H9 (cell line): ENCODE data around the gene BYSL. TPM values are rescaled to one million over a fixed set of nuclear protein-coding genes. Genes with fewer than 3 reads are reported as not detected.

Source experiments
- DNase-seq: peaks from one replicate; pipeline ENCODE4 v3.0.0-alpha.2; 2017
- H2AFZ ChIP-seq: one replicate; pipeline ENCODE4 v1.6.1; 2013; ENCODE audit warnings: mild to moderate bottlenecking, low read length, control low read depth, moderate library complexity
- H2AK5ac ChIP-seq: 2 replicates; pipeline ENCODE4 v1.6.1; 2013; ENCODE audit warnings: low read length, control low read depth, mixed read lengths; ENCODE audit not compliant: insufficient read length
- H2BK120ac ChIP-seq: one replicate; pipeline ENCODE4 v1.6.1; 2013; ENCODE audit warnings: low read depth, mild to moderate bottlenecking, low read length, control low read depth, inconsistent platforms; ENCODE audit not compliant: poor library complexity, severe bottlenecking
- H2BK12ac ChIP-seq: 2 replicates; pipeline ENCODE4 v1.6.1; 2013; ENCODE audit warnings: low read length, control low read depth, mixed read lengths, low read depth; ENCODE audit not compliant: insufficient read length
- H2BK15ac ChIP-seq: 2 replicates; pipeline ENCODE4 v1.6.1; 2013; ENCODE audit warnings: low read depth, low read length, control low read depth
- H2BK20ac ChIP-seq: one replicate; pipeline ENCODE4 v1.6.1; 2013; ENCODE audit warnings: low read depth, mild to moderate bottlenecking, low read length, control low read depth, inconsistent platforms; ENCODE audit not compliant: poor library complexity, severe bottlenecking
- H2BK5ac ChIP-seq: 2 replicates; pipeline ENCODE4 v1.6.1; 2013; ENCODE audit warnings: low read length, control low read depth, mixed read lengths; ENCODE audit not compliant: insufficient read length
- H3K14ac ChIP-seq: 2 replicates; pipeline ENCODE4 v1.6.1; 2013; ENCODE audit warnings: low read length, control low read depth; ENCODE audit not compliant: insufficient read depth
- H3K18ac ChIP-seq: 2 replicates; pipeline ENCODE4 v1.6.1; 2013; ENCODE audit warnings: low read depth, mild to moderate bottlenecking, mixed read lengths, low read length, control low read depth; ENCODE audit not compliant: insufficient read length
- H3K23ac ChIP-seq: 2 replicates; pipeline ENCODE4 v1.6.1; 2013; ENCODE audit warnings: low read length, control low read depth, mixed read lengths, low read depth; ENCODE audit not compliant: insufficient read length
- H3K23me2 ChIP-seq: 2 replicates; pipeline ENCODE4 v1.6.1; 2013; ENCODE audit warnings: low read depth, mild to moderate bottlenecking, mixed read lengths, low read length, control low read depth; ENCODE audit not compliant: insufficient read length, poor library complexity, severe bottlenecking
- H3K27ac ChIP-seq: 2 replicates; pipeline ENCODE4 v1.5.1; 2013; ENCODE audit warnings: low read length, control low read depth, mixed read lengths, low read depth; ENCODE audit not compliant: insufficient read length
- H3K27me3 ChIP-seq: 2 replicates; pipeline ENCODE4 v1.6.1; 2013; ENCODE audit warnings: low read length, control low read depth, inconsistent platforms; ENCODE audit not compliant: insufficient read depth
- H3K4ac ChIP-seq: 2 replicates; pipeline ENCODE4 v1.6.1; 2013; ENCODE audit warnings: low read depth, mild to moderate bottlenecking, control low read depth, inconsistent platforms, low read length, moderate library complexity
- H3K4me1 ChIP-seq: 2 replicates; pipeline ENCODE4 v1.6.1; 2013; ENCODE audit warnings: low read length, control low read depth, inconsistent platforms; ENCODE audit not compliant: insufficient read depth
- H3K4me2 ChIP-seq: 2 replicates; pipeline ENCODE4 v1.6.1; 2013; ENCODE audit warnings: low read length, control low read depth, mixed read lengths; ENCODE audit not compliant: insufficient read length, insufficient read depth
- H3K56ac ChIP-seq: 2 replicates; pipeline ENCODE4 v1.6.1; 2013; ENCODE audit warnings: low read depth, mild to moderate bottlenecking, mixed read lengths, low read length, control low read depth; ENCODE audit not compliant: insufficient read length
- H3K79me1 ChIP-seq: 2 replicates; pipeline ENCODE4 v1.6.1; 2013; ENCODE audit warnings: low read depth, mild to moderate bottlenecking, moderate library complexity, low read length, control low read depth, inconsistent platforms; ENCODE audit not compliant: insufficient read depth, poor library complexity, severe bottlenecking
- H3K79me2 ChIP-seq: 2 replicates; pipeline ENCODE4 v1.6.1; 2013; ENCODE audit warnings: low read length, control low read depth, inconsistent platforms; ENCODE audit not compliant: insufficient read depth
- H3K9ac ChIP-seq: 2 replicates; pipeline ENCODE4 v1.6.1; 2013; ENCODE audit warnings: low read length, control low read depth, mixed read lengths; ENCODE audit not compliant: insufficient read length; ENCODE audit errors: extremely low read depth
- H3K9me3 ChIP-seq: one replicate; pipeline ENCODE4 v1.6.1; 2013; ENCODE audit warnings: low read depth, low read length, inconsistent platforms; ENCODE audit not compliant: control insufficient read depth
- H3T11ph ChIP-seq: one replicate; pipeline ENCODE4 v1.6.1; 2013; ENCODE audit warnings: mild to moderate bottlenecking, low read length, control low read depth, inconsistent platforms
- H4K20me1 ChIP-seq: one replicate; pipeline ENCODE4 v1.6.1; 2013; ENCODE audit not compliant: control insufficient read depth, insufficient read length, insufficient read depth
- H4K5ac ChIP-seq: 2 replicates; pipeline ENCODE4 v1.6.1; 2013; ENCODE audit warnings: low read depth, mild to moderate bottlenecking, mixed read lengths, low read length, control low read depth; ENCODE audit not compliant: insufficient read length
- H4K8ac ChIP-seq: replicated peaks from 2 replicates; pipeline ENCODE4 v1.6.1; 2013; ENCODE audit warnings: low read length, control low read depth, mixed read lengths, low read depth; ENCODE audit not compliant: insufficient read length
- H4K91ac ChIP-seq: 2 replicates; pipeline ENCODE4 v1.6.1; 2013; ENCODE audit warnings: low read depth, mild to moderate bottlenecking, moderate library complexity, mixed read lengths, low read length, control low read depth; ENCODE audit not compliant: insufficient read length
- H3K27ac Mint-ChIP-seq, 3 experiments: 2 replicates in 2 of 3; 3 replicates in 1 of 3; pipeline ENCODE4 v1.8.0; 2020 to 2021; ENCODE audit warnings: mixed read lengths in 3 of 3, mild to moderate bottlenecking in 1 of 3, moderate library complexity in 1 of 3
- H3K27me3 Mint-ChIP-seq: 2 replicates; pipeline ENCODE4 v1.8.0; 2021; ENCODE audit warnings: low read depth, mild to moderate bottlenecking, moderate library complexity, mixed read lengths
- H3K36me3 Mint-ChIP-seq, 3 experiments: 2 replicates in 2 of 3; 3 replicates in 1 of 3; pipeline ENCODE4 v1.8.0; 2020 to 2021; ENCODE audit warnings: low read depth in 3 of 3, mixed read lengths in 3 of 3; ENCODE audit not compliant: insufficient read depth in 1 of 3
- H3K4me1 Mint-ChIP-seq, 2 experiments: 2 replicates each; pipeline ENCODE4 v1.8.0; 2020; ENCODE audit warnings: mixed read lengths in 2 of 2
- H3K4me3 Mint-ChIP-seq, 2 experiments: 2 replicates in 1 of 2; 3 replicates in 1 of 2; pipeline ENCODE4 v1.8.0; 2020 to 2021; ENCODE audit warnings: mild to moderate bottlenecking in 2 of 2, mixed read lengths in 2 of 2, moderate library complexity in 1 of 2
- H3K9me3 Mint-ChIP-seq, 2 experiments: 2 replicates in 1 of 2; 3 replicates in 1 of 2; pipeline ENCODE4 v1.8.0; 2020; ENCODE audit warnings: mild to moderate bottlenecking in 2 of 2, mixed read lengths in 2 of 2, moderate library complexity in 1 of 2
- WGBS: extraction: QIAGEN DNeasy Blood & Tissue Kit; methylation state at CpG from one replicate; pipeline ENCODE4 v1.1.7; 2013; ENCODE audit warnings: missing lambda C conversion rate, low lambda C conversion rate, mixed read lengths; ENCODE audit not compliant: insufficient read length; ENCODE audit errors: extremely low coverage; 5-methylcytosine and 5-hydroxymethylcytosine counted together
- total RNA-seq: library from RNA; stranded (reverse); gene quantifications from 2 replicates; pipeline ENCODE4 v1.2.1, GENCODE V29; 2021
- TF ChIP-seq, protein P1 (sequence below): fragments of 200-600 bp; sonication (generic); conservative IDR thresholded peaks from 3 replicates; pipeline ENCODE4 v1.8.0; 2021; ENCODE audit warnings: antibody characterized with exemption, mild to moderate bottlenecking

Gene BYSL
- total RNA-seq, 1 experiment from 2014 or later, result 71.1 TPM

DNA sequence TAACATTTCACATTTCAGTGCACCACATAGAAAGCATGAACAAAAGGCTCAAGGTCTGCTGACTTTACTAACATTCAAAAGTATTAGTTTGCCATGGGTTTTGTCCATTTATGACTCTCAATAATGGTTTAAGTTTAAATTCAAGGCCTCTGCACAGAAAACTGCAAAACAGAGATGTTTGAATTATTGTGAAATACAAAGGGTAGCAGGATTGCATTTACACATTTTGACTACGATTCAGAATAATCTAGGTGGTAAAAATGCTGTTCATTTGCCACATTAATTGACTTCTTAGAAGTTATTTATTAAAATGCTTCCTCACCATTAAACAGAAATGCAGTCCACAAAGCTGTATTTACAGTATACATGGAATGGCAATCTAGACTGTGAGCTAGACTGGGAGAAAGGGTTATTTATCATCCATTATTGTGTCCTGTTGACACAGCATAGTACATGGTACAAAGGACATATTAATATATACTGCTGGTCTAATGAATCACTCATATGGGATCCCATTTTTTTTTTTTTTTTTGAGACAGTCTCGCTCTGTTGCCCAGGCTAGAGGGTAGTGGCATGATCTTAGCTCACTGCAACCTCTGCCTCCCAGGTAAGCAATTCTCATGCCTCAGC is 44.1 kb upstream of the BYSL start:
- H3K9ac ChIP-seq, result no peak overlapping the region
- H4K91ac ChIP-seq, result no peak overlapping the region
- no peak overlapping the region for H3K23ac ChIP-seq
- Mint-ChIP-seq H3K4me1 (peaks cover 8 to 16% of the 10 kb centered on the region in 2 experiments), H3K36me3 (no peaks in the 10 kb centered on the region; a peak in 1 of 7 replicates), H3K27ac (no peak overlapping the region; a peak in 1 of 7 replicates), H3K4me3 (no peak overlapping the region), H3K9me3 (no peaks in the 10 kb centered on the region), H3K27me3 (no peaks in the 10 kb centered on the region)
- no peak overlapping the region for H3T11ph ChIP-seq
- no peaks in the 10 kb centered on the region for H3K4me1 ChIP-seq
- no peak overlapping the region for H2BK120ac ChIP-seq
- no peak overlapping the region for H3K27ac ChIP-seq
- no peak overlapping the region for H3K18ac ChIP-seq
- no peak for DNase-seq
- TF ChIP-seq, protein P1, sequence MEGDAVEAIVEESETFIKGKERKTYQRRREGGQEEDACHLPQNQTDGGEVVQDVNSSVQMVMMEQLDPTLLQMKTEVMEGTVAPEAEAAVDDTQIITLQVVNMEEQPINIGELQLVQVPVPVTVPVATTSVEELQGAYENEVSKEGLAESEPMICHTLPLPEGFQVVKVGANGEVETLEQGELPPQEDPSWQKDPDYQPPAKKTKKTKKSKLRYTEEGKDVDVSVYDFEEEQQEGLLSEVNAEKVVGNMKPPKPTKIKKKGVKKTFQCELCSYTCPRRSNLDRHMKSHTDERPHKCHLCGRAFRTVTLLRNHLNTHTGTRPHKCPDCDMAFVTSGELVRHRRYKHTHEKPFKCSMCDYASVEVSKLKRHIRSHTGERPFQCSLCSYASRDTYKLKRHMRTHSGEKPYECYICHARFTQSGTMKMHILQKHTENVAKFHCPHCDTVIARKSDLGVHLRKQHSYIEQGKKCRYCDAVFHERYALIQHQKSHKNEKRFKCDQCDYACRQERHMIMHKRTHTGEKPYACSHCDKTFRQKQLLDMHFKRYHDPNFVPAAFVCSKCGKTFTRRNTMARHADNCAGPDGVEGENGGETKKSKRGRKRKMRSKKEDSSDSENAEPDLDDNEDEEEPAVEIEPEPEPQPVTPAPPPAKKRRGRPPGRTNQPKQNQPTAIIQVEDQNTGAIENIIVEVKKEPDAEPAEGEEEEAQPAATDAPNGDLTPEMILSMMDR, result no peak
- no peak overlapping the region for H2AFZ ChIP-seq
- H2BK12ac ChIP-seq, result no peak overlapping the region
- H3K23me2 ChIP-seq, result no peaks in the 10 kb centered on the region
- no peak overlapping the region for H4K5ac ChIP-seq
- no CpG with 5 or more reads among the region's 2 CpGs for WGBS
- no peaks in the 10 kb centered on the region for H3K27me3 ChIP-seq
- peaks cover 3% of the 10 kb centered on the region for H3K79me1 ChIP-seq
- H4K8ac ChIP-seq, result no peak overlapping the region
- H3K4me2 ChIP-seq, result no peak overlapping the region
- H2BK20ac ChIP-seq, result no peak overlapping the region
- no peak overlapping the region for H3K14ac ChIP-seq
- H4K20me1 ChIP-seq, result no peaks in the 10 kb centered on the region
- H3K9me3 ChIP-seq, result no peaks in the 10 kb centered on the region
- H2BK15ac ChIP-seq, result no peak overlapping the region
- H3K56ac ChIP-seq, result no peak overlapping the region
- H3K4ac ChIP-seq, result no peak overlapping the region
- H3K79me2 ChIP-seq, result no peaks in the 10 kb centered on the region
- no peak overlapping the region for H2BK5ac ChIP-seq
- no peak overlapping the region for H2AK5ac ChIP-seq
